ENCODE measurements around the gene TPK1.
"Not testable (repeated sequence)": the region's sequence is repeated elsewhere in the genome, so short reads cannot be mapped to it uniquely, and the experiment has no call there.

TPK1 gene

GRCh38 chr7:144776447-144776846 lies 59.4 kb downstream of the TPK1 start:
- no peak for DNase-seq

- DNase-seq = no peak
These were observed 60.1 kb downstream of the TPK1 start for GRCh38 chr7:144775749-144776148.

- DNase-seq = no peak
These were observed 63.9 kb downstream of the TPK1 start for GRCh38 chr7:144771927-144772326.

GRCh38 chr7:144771174-144771573 lies 64.7 kb downstream of the TPK1 start:
- DNase-seq = no peak

- DNase-seq = no peak
These were observed 66.5 kb downstream of the TPK1 start for GRCh38 chr7:144769352-144769751.

GRCh38 chr7:144768633-144769032 lies 67.2 kb downstream of the TPK1 start:
- no peak for DNase-seq

GRCh38 chr7:144763291-144763690 lies 72.6 kb downstream of the TPK1 start:
- DNase-seq = no peak

GRCh38 chr7:144762853-144763252 lies 73.0 kb downstream of the TPK1 start:
- no peak for DNase-seq

GRCh38 chr7:144761493-144761892 lies 74.4 kb downstream of the TPK1 start:
- DNase-seq = no peak

GRCh38 chr7:144759653-144760052 lies 76.2 kb downstream of the TPK1 start:
- no peak for DNase-seq

GRCh38 chr7:144747936-144748335 lies 87.9 kb downstream of the TPK1 start:
- DNase-seq = no peak

GRCh38 chr7:144738708-144739314 lies 97.0 kb downstream of the TPK1 start:
- DNase-seq = peak; percentile 2

- no peak for DNase-seq
These were observed 97.7 kb downstream of the TPK1 start for GRCh38 chr7:144738146-144738545.

GRCh38 chr7:144736880-144737493 lies 98.9 kb downstream of the TPK1 start:
- DNase-seq = no peak

GRCh38 chr7:144735505-144736276 lies 100.2 kb downstream of the TPK1 start:
- no peak for DNase-seq

GRCh38 chr7:144731661-144732351 lies 104.0 kb downstream of the TPK1 start:
- DNase-seq = no peak

GRCh38 chr7:144730224-144730623 lies 105.6 kb downstream of the TPK1 start:
- DNase-seq = no peak

- no peak for DNase-seq
These were observed 106.6 kb downstream of the TPK1 start for GRCh38 chr7:144729226-144729625.

- no peak for DNase-seq
These were observed 107.3 kb downstream of the TPK1 start for GRCh38 chr7:144728551-144728950.

GRCh38 chr7:144726840-144727239 lies 109.0 kb downstream of the TPK1 start:
- not testable (repeated sequence) for DNase-seq

GRCh38 chr7:144725070-144725469 lies 110.8 kb downstream of the TPK1 start:
- no peak for DNase-seq

- no peak for DNase-seq
These were observed 112.6 kb downstream of the TPK1 start for GRCh38 chr7:144723301-144723700.

GRCh38 chr7:144720710-144721109 lies 115.1 kb downstream of the TPK1 start:
- no peak for DNase-seq

- DNase-seq = no peak
These were observed 115.7 kb downstream of the TPK1 start for GRCh38 chr7:144720149-144720548.
